Measurements from ENCODE around the gene ZMIZ1.

GRCh38 chr10:79156334-79157274 is 87.8 kb downstream of the ZMIZ1 start:
- TF ChIP-seq CTCF (IDR thresholded peaks at IDR 0.05) (no peak), POLR2A (IDR thresholded peaks at IDR 0.05) (no peak)

Data from lower leg skin (tissue), 3 donors.